Calu3 (cell line): ENCODE measurements around the gene CD300LG. TPM values are rescaled to one million over a fixed set of nuclear protein-coding genes. Genes with fewer than 3 reads are reported as not detected.
"Not testable (repeated sequence)": the region's sequence is repeated elsewhere in the genome, so short reads cannot be mapped to it uniquely, and the experiment has no call there.

Source experiments
- BruUV-seq: library from RNA; stranded (reverse); fragments of 400-500 nt; replicated peaks from 2 replicates; lab custom pipeline; 2021; lab: Mats Ljungman, UMichigan
- CTCF ChIA-PET: fragments of 300-600 bp; sonication (Branson Sonifier 250); formaldehyde crosslinking; loops from one replicate; lab custom pipeline; 2022; ENCODE audit warnings: antibody characterized with exemption; lab: Charles Lee
- DNase-seq: peaks from one replicate; pipeline ENCODE4 v3.0.0; 2022
- H3K27ac Mint-ChIP-seq: one replicate; pipeline ENCODE4 v1.8.0; 2022; ENCODE audit warnings: mixed read lengths; ENCODE audit not compliant: unreplicated experiment
- H3K27me3 Mint-ChIP-seq: one replicate; pipeline ENCODE4 v1.8.0; 2022; ENCODE audit warnings: mixed read lengths; ENCODE audit not compliant: unreplicated experiment
- H3K36me3 Mint-ChIP-seq: one replicate; pipeline ENCODE4 v1.8.0; 2022; ENCODE audit warnings: mild to moderate bottlenecking, moderate library complexity, mixed read lengths; ENCODE audit not compliant: insufficient read depth, unreplicated experiment
- H3K4me1 Mint-ChIP-seq: one replicate; pipeline ENCODE4 v1.8.0; 2022; ENCODE audit warnings: mild to moderate bottlenecking, low read depth, mixed read lengths; ENCODE audit not compliant: unreplicated experiment
- H3K4me3 Mint-ChIP-seq: one replicate; pipeline ENCODE4 v1.8.0; 2022; ENCODE audit warnings: mild to moderate bottlenecking, low read depth, moderate library complexity, mixed read lengths; ENCODE audit not compliant: unreplicated experiment
- H3K9me3 Mint-ChIP-seq: one replicate; pipeline ENCODE4 v1.8.0; 2022; ENCODE audit warnings: low read depth, mixed read lengths; ENCODE audit not compliant: unreplicated experiment
- intact Hi-C: fragments of 100-400 bp; cut with micrococcal nuclease; formaldehyde crosslinking; loops from one replicate; pipeline ENCODE4 v1.10.0; 2022; ENCODE audit not compliant: unreplicated experiment
- total RNA-seq: library from RNA; stranded (reverse); gene quantifications from 2 replicates; pipeline ENCODE4 v1.2.3, GENCODE V29; 2022
- TF ChIP-seq, protein P1 (sequence below): fragments of 200-600 bp; IDR thresholded peaks from one replicate; pipeline ENCODE4 v1.8.0; 2022; ENCODE audit warnings: antibody characterized with exemption; ENCODE audit not compliant: unreplicated experiment

Gene CD300LG
- total RNA-seq, 1 experiment from 2014 or later: not detected

DNA sequence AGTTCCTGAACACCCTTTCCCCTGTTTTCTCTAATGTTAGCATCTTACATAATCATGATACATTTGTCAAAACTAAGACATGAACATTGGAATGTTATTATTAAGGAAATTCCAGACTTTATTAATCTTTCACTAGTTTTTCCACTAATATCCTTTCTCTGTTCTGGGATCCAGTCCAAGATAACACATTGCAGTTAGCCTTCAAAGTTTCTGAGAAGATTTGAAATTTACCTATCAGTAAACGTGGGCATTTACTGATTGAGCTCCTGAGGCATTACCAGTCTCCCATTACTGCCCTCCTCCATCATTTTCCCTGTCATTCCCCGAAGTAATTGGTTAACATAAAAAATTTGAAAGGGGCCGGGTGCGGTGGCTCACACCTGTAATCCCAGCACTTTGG is 5.7 kb upstream of the CD300LG start:
- Mint-ChIP-seq H3K36me3 (peaks cover 5% of the 10 kb centered on the region), H3K4me1 (peaks cover 48% of the 10 kb centered on the region), H3K9me3 (no peaks in the 10 kb centered on the region), H3K27me3 (no peaks in the 10 kb centered on the region), H3K27ac (no peak overlapping the region), H3K4me3 (no peak overlapping the region)
- no TSS peak for BruUV-seq
- intact Hi-C loops: no loop called here
- DNase-seq: no peak
- TF ChIP-seq, protein P1, sequence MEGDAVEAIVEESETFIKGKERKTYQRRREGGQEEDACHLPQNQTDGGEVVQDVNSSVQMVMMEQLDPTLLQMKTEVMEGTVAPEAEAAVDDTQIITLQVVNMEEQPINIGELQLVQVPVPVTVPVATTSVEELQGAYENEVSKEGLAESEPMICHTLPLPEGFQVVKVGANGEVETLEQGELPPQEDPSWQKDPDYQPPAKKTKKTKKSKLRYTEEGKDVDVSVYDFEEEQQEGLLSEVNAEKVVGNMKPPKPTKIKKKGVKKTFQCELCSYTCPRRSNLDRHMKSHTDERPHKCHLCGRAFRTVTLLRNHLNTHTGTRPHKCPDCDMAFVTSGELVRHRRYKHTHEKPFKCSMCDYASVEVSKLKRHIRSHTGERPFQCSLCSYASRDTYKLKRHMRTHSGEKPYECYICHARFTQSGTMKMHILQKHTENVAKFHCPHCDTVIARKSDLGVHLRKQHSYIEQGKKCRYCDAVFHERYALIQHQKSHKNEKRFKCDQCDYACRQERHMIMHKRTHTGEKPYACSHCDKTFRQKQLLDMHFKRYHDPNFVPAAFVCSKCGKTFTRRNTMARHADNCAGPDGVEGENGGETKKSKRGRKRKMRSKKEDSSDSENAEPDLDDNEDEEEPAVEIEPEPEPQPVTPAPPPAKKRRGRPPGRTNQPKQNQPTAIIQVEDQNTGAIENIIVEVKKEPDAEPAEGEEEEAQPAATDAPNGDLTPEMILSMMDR: no peak
- CTCF ChIA-PET: interaction anchor here (0.6 to 2.0 kb wide), 2 partner anchors 37 to 525 kb away, joined by 3 to 5 read pairs; no protein-coding TSS in a partner anchor

- peak; percentile 34 for DNase-seq
- CTCF ChIA-PET: interaction anchor here (0.7 kb wide), 1 partner anchor 32 kb away, joined by 5 read pairs; no protein-coding TSS in a partner anchor
- intact Hi-C loops, H3K27me3 Mint-ChIP-seq, H3K9me3 Mint-ChIP-seq, H3K36me3 Mint-ChIP-seq, BruUV-seq, H3K27ac Mint-ChIP-seq: not testable (repeated sequence)
- Mint-ChIP-seq H3K4me1 (peaks cover 49% of the 10 kb centered on the region), H3K4me3 (peak overlapping the region; percentile 24)
Observed at GRCh38 chr17:43842091-43842974, 4.6 kb upstream of the CD300LG start.

- peak overlapping the region; percentile 24 for H3K4me3 Mint-ChIP-seq
- H3K36me3 Mint-ChIP-seq: peaks cover 5% of the 10 kb centered on the region
- TF ChIP-seq, protein P1: no peak
- no peak for DNase-seq
- H3K4me1 Mint-ChIP-seq: peaks cover 49% of the 10 kb centered on the region
- H3K9me3 Mint-ChIP-seq: no peaks in the 10 kb centered on the region
- BruUV-seq: no TSS peak
- H3K27me3 Mint-ChIP-seq: peaks cover 11% of the 10 kb centered on the region
- H3K27ac Mint-ChIP-seq: no peak overlapping the region
- intact Hi-C loops: no loop called here
- CTCF ChIA-PET: interaction anchor here (0.7 kb wide), 1 partner anchor 166 kb away, joined by 3 read pairs; no protein-coding TSS in a partner anchor
Observed at GRCh38 chr17:43842975-43843325, 4.0 kb upstream of the CD300LG start.

DNA sequence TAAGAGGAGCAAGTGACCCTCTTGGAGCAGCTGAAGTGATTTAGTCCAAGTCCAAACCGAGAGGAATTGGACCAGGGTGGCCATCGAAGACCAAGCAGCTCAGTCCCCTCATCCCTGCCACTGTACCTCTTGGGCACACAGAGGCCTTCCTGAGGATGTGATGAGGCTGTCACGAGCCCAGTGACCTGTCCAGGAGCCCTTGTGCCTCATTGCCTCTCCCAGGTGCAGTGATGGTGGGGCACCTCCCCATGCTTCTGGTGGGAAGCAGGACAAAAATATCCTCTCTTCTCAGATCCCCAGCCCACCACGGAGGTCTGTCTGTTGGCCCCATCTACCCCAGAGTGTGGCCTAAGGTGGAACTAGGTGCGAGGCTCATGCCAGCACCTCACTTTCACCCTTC is 2.7 kb upstream of the CD300LG start:
- CTCF ChIA-PET: no interaction called here
- H3K27me3 Mint-ChIP-seq: peaks cover 24% of the 10 kb centered on the region
- no peak overlapping the region for H3K4me3 Mint-ChIP-seq
- TF ChIP-seq, protein P1: no peak
- peaks cover 5% of the 10 kb centered on the region for H3K36me3 Mint-ChIP-seq
- DNase-seq: no peak
- H3K27ac Mint-ChIP-seq: no peak overlapping the region
- intact Hi-C loops: no loop called here
- H3K4me1 Mint-ChIP-seq: peaks cover 46% of the 10 kb centered on the region
- H3K9me3 Mint-ChIP-seq: no peaks in the 10 kb centered on the region
- BruUV-seq: no TSS peak
